ENCODE results near the gene TMEM244. TPM values are rescaled to one million over a fixed set of nuclear protein-coding genes. Genes with fewer than 3 reads are reported as not detected.
A peak's percentile ranks its signal among the peaks of the same experiment; 100 is the strongest.
"Not testable (repeated sequence)": the region's sequence is repeated elsewhere in the genome, so short reads cannot be mapped to it uniquely, and the experiment has no call there.

Gene TMEM244
- total RNA-seq, 1 donor: 0.45 TPM

GRCh38 chr6:129844118-129844891 lies 16.8 kb downstream of the TMEM244 start:
- peak; percentile 36 for DNase-seq (ENCODE audit: low read depth)
- TF ChIP-seq CTCF (IDR thresholded peaks at IDR 0.05; ENCODE audit: insufficient read depth, low read length): no peak
- no peak overlapping the region for H3K4me3 ChIP-seq (ENCODE audit: low read depth, low read length)

GRCh38 chr6:129843573-129843972 lies 17.5 kb downstream of the TMEM244 start:
- DNase-seq (ENCODE audit: low read depth): no peak
- TF ChIP-seq CTCF (IDR thresholded peaks at IDR 0.05; ENCODE audit: insufficient read depth, low read length): no peak
- no peak overlapping the region for H3K4me3 ChIP-seq (ENCODE audit: low read depth, low read length)

GRCh38 chr6:129842881-129843409 lies 18.2 kb downstream of the TMEM244 start:
- TF ChIP-seq CTCF (IDR thresholded peaks at IDR 0.05; ENCODE audit: insufficient read depth, low read length): no peak
- no peak overlapping the region for H3K4me3 ChIP-seq (ENCODE audit: low read depth, low read length)
- no peak for DNase-seq (ENCODE audit: low read depth)

- TF ChIP-seq CTCF (IDR thresholded peaks at IDR 0.05; ENCODE audit: insufficient read depth, low read length): no peak
- no peak overlapping the region for H3K4me3 ChIP-seq (ENCODE audit: low read depth, low read length)
- DNase-seq (ENCODE audit: low read depth): no peak
These were observed 19.0 kb downstream of the TMEM244 start for GRCh38 chr6:129842137-129842536.

- not testable (repeated sequence) for DNase-seq (ENCODE audit: low read depth); H3K4me3 ChIP-seq (ENCODE audit: low read depth, low read length)
These were observed 21.6 kb downstream of the TMEM244 start for GRCh38 chr6:129839562-129839961.

GRCh38 chr6:129835691-129836090 lies 25.4 kb downstream of the TMEM244 start:
- no peak overlapping the region for H3K4me3 ChIP-seq (ENCODE audit: low read depth, low read length)
- no peak for DNase-seq (ENCODE audit: low read depth)
- TF ChIP-seq CTCF (IDR thresholded peaks at IDR 0.05; ENCODE audit: insufficient read depth, low read length): no peak

- TF ChIP-seq CTCF (IDR thresholded peaks at IDR 0.05; ENCODE audit: insufficient read depth, low read length): no peak
- no peak for DNase-seq (ENCODE audit: low read depth)
- no peak overlapping the region for H3K4me3 ChIP-seq (ENCODE audit: low read depth, low read length)
These were observed 28.8 kb downstream of the TMEM244 start for GRCh38 chr6:129832299-129832698.
